GM18526 (cell line): ENCODE results near the gene PDE1A.

Experiments used
- POLR2A ChIP-seq: IDR thresholded peaks from 3 replicates; pipeline ENCODE4 v1.6.1; 2011; ENCODE audit not compliant: insufficient read length; ENCODE audit errors: extremely low read depth

PDE1A gene

DNA sequence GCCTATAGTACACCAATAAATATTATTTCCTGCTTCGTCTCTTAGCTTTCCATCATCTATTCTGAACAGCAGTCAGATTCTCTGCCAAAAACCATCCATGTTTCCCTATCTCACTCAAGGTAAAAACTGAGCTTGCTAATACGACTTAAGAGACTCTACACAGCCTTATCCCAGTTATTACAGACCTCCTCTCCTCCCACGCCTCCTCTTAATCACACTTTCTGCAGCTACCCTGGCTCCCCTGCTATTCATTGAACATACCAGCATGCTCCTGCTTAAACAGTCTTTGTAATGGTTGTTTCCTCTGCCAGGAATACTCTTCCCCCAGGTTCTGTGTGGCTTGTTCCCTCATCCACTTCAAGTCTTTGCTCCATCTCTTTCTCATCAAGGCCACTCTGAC is 81.5 kb downstream of the PDE1A start:
- TF ChIP-seq POLR2A: no peak

GRCh38 chr2:182330451-182331305 is 96.2 kb downstream of the PDE1A start:
- TF ChIP-seq POLR2A: no peak

GRCh38 chr2:182324665-182325064 is 102.2 kb downstream of the PDE1A start:
- TF ChIP-seq POLR2A: no peak

GRCh38 chr2:182321096-182321495 is 105.7 kb downstream of the PDE1A start:
- TF ChIP-seq POLR2A: no peak

GRCh38 chr2:182319556-182320505 is 107.0 kb downstream of the PDE1A start:
- TF ChIP-seq POLR2A: no peak

DNA sequence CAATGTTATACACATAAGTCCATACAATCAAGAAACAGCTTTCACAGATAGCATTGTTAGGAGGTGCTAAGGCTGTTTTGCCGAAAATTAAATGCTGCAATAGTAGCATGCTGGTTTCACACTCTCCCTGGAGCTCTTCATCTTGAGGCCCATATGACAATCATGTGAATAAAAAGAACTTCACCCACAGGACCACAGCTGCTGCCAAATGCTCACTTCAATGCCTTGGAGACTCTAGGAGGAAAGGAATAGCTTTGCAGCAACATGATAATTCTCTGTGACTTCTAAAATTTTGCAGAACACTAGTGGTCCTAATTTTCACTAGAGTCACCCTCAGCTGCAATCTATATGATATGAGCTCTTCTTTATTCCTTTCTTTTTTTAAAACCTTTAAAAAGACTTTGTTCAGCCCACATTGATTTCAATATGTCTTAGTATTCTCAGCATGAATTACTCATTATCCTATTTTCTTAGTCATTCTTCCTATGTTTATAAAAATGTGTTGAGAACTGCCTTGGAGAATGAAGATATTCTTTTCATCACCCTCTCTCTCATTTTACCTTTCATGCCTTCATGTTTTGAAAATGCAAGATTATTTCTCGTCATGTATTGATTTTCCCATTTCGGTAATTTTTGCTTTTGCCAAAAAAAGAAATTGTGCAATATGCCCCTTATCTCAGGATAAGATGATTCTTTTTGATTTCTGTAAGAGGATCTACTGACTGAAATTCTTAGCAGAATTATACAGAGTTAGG is 108.2 kb downstream of the PDE1A start:
- no peak for TF ChIP-seq POLR2A

GRCh38 chr2:182316950-182317349 is 109.9 kb downstream of the PDE1A start:
- no peak for TF ChIP-seq POLR2A

DNA sequence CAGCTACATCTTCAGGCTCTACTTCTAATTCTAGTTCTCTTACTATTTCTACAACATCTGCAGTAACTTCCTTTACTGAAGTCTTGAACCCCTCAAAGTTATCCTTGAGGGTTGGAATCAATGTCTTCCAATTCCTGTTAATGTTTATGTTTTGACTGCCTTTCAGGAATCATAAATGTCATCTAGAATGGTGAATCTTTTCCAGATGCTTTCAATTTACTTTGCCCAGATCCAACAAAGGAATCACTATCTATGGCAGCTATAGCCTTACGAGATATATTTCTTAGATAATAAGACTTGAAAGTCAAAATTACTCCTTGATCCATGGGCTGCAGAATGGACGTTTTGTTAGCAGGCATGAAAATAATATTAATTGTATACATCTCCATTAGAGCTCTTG is 123.9 kb downstream of the PDE1A start:
- no peak for TF ChIP-seq POLR2A

DNA sequence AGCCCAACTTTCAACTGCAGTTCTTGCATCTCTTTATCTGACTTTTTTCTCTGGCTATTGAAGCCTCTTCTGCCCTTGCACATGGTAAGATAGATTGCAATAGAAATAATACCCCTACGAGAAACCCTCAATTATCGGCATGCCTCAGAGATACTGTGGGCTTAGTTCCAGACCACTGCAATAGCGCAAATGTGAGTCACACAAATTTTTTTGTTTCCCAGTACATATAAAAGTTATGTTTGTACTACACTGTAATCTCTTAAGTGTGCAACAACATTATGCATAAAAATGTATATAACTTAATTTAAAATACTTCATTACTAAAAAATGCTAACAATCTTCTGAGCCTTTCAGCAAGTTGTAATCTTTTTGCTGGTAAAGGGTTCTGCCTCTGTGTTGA is 124.7 kb downstream of the PDE1A start:
- no peak for TF ChIP-seq POLR2A

- TF ChIP-seq POLR2A: no peak
Measured at GRCh38 chr2:182301093-182301492, 125.7 kb downstream of the PDE1A start.

GRCh38 chr2:182300608-182301007 is 126.2 kb downstream of the PDE1A start:
- no peak for TF ChIP-seq POLR2A

DNA sequence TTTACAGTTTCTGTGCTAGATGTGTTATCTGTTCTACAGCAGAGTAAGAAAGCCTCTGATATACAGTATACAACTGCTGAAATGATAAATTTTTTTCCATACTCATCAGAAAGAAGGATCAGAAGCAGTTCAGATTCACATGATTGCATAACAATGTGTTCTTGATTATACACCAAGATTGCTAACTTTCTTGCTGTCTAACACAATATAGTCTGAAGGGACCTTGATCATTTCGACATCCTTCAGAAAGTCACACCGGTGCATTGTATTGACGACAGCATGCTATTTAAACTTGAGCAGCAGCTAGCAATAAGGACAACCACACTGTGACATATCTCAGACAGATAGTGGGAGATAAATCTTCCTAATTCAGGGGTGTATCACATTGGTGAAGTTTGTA is 127.2 kb downstream of the PDE1A start:
- TF ChIP-seq POLR2A: no peak

DNA sequence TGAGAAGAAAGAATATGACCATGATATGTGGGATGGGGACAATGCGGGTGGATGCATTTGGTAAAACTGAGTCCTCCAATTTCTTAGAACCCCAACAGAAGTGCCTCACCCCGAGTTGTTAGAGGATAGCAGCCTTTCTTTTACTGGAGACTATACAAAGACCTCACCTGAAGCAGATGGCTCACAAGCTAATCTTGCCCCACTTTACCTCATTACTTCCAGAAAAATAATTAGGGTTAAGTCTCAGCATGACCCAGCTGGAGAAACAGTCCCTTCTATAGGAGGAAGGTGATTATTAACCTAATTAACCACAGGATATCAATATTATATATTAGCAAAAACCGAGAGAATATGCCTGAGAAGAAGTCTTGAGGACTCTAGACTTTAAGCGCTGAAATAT is 128.4 kb downstream of the PDE1A start:
- no peak for TF ChIP-seq POLR2A

DNA sequence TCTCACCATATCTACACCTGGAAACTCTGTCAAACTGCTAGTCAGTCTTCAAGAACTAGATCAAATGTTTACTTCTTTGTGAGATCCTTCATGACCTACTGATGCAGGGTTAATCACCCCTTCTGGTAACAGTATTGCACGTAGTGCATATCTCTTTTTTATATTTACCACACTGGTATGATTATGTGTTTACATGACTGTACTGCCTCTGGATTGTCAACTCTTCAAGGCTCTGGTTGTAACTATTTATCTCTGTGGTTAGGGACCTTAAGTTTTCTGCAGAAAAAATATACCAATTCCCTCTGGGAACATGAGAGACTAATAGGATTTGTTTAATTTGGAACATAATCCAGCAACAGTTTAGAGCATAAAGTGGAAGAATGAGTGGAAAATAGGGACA is 135.5 kb downstream of the PDE1A start:
- no peak for TF ChIP-seq POLR2A

- TF ChIP-seq POLR2A: no peak
Measured at GRCh38 chr2:182283512-182283911, 143.3 kb downstream of the PDE1A start.
